HG02588 (cell line): ENCODE measurements around the gene C7.
A peak's percentile ranks its signal among the peaks of the same experiment; 100 is the strongest.
"Not testable (repeated sequence)": the region's sequence is repeated elsewhere in the genome, so short reads cannot be mapped to it uniquely, and the experiment has no call there.

ENCODE experiments used
- ATAC-seq: cut with Tn5 transposase; IDR thresholded peaks from one replicate; pipeline ENCODE4 v1.9.1; 2021; ENCODE audit warnings: mild to moderate bottlenecking, moderate library complexity; ENCODE audit not compliant: unreplicated experiment

Gene C7

DNA sequence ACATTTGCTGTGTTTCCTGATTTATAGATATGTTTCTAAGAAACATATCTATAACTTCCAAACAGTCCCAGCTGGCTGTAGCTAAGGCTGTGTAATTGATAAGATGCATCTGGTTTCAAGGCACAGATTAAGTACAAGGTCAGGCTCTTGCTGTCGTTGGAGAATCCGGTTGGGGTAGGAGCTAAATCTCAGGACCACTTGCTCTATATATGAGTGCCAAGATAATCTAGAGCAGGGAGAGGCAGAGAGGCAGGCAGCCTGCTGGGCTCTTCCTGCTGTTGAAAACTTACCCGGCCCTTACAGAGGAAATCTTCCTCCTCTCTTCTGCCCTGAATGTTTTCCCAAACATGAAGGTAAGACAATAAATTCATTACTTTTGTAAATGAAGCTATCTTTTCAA lies at the start of gene C7:
Gene C7 (plus strand): TSS at position 234 of the 400 bp plus-strand sequence. CDS start 114 bp downstream, at position 348.
- ATAC-seq, result no peak

GRCh38 chr5:40860711-40861110 lies 48.6 kb upstream of the C7 start:
- ATAC-seq, result no peak

DNA sequence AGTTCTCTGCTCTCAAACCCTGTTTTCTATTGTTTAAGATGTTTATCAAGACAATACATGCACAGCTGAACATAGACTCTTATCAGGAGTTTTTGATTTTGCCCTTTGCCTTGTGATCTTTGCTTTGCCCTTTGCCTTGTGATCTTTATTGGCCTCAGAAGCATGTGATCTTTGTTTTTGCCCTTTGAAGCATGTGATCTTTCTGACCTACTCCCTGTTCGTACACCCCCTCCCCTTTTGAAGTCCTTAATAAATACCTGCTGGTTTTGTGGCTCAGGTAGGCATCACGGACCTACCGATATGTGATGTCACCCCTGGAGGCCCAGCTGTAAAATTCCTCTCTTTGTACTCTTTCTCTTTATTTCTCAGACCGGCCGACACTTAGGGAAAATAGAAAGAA lies 44.3 kb upstream of the C7 start:
- not testable (repeated sequence) for ATAC-seq

DNA sequence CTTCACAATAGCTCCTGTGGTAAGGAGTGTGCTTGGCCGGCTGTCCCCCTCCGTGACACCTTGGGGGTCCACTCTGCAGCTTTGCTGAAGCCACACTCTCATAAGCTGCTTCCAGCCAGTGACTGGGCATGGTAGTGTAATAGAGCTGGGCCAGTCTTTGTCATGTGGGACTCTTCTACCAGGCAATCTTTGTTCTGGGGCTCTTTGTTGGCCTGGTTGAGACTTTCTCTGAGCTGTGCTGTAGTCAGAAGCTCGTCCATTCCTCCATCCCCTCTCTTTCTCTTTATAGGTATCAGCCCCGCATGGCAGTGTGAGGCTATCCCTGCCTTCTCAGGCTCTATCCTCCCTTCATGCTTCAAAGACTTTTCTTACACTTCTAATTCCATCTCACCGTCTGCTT lies 42.5 kb upstream of the C7 start:
- ATAC-seq, result no peak

DNA sequence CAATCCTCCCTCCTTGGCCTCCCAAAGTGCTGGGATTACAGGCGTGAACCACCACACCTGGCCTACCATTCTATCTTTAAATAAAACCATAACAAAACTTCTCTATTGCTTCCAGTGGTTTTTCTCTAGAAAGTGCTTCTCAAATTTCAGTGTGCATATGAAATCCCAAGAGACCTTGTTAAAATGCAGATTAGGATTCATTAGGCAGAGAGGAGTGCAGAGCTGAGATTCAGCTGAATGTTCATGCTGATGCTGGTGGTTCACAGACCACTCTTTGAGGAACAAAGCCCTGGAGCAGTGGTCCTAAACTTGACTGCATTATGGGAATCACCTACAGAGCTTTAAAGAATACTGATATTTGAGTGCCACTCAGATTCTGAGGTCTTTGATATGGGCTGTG lies 39.9 kb upstream of the C7 start:
- no peak for ATAC-seq

DNA sequence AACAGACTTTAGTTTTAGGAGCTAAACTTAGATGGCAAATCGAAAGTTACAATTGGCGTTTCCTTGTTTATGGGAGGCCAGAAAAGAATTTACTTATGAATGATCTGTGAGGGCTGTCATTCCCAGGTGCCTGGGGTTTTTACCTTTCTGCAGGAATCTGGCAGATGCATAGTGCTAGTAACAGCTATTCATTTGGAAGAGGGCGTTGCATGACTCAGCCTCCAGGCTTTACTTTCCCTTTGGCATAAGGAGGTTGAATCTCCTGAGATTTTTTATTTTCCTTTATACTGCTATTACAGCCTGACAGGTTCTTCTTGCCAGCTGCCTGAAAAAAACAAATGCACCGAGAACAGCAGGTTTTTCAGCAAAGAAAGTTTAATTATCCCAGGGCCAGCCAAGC lies 38.1 kb upstream of the C7 start:
- no peak for ATAC-seq

- ATAC-seq, result not testable (repeated sequence)
Observed at GRCh38 chr5:40872253-40872652, 37.0 kb upstream of the C7 start.

GRCh38 chr5:40873286-40873880 lies 35.9 kb upstream of the C7 start:
- ATAC-seq, result no peak

DNA sequence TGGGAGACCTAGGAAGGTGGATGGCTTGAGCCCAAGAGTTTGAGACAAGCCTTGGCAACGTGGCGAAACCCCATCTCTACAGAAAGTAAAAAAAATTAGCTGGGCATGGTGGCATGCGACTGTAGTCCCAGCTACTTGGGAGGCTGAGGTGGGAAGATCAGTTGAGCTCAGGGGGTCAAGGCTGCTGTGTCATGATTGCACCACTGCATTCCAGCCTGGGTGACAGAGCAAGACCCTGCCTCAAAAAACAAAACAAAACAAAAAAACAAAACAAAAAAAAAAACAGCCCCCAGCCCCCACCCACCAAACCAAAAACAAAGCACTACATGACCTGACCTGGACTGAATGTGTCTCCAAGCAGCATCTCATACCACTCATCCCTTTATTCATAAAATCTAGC lies 33.3 kb upstream of the C7 start:
- ATAC-seq, result no peak

GRCh38 chr5:40877371-40877988 lies 31.8 kb upstream of the C7 start:
- no peak for ATAC-seq

DNA sequence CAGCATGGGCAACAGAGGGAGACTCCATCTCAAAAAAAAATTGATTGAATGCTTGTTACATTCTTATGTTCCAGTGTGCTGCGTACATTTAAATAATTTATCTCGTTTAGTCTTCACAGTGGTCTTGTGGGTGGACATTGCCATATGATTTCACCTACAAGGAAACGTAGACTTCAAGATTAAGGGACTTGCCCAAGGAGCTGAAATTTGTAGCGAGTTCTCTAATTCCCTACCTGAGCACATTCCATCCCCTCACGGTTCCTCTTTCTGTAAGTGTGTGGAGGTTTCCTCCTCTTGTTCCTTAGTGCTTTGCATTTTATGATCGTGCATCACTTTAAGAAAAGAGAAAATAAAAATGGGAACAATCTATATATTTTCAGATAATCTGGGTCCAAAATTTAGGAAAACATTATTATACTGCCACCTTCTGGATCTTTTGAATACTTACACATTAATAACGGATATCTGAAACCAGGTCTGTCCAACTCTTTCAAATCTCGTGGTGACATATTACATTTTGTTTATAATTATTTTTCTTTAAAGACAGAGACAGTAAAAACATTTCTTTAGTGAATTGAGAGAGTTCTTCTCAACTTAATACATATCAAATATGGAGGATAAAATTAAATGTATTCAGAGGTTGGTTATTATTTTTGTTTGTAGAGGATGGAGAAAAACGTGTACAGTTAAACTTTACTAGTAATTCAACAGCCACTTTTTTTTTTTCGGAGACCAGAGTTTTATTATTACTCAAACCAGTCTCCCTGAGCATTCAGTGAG lies 29.9 kb upstream of the C7 start:
- no peak for ATAC-seq

GRCh38 chr5:40882291-40882690 lies 27.0 kb upstream of the C7 start:
- no peak for ATAC-seq

DNA sequence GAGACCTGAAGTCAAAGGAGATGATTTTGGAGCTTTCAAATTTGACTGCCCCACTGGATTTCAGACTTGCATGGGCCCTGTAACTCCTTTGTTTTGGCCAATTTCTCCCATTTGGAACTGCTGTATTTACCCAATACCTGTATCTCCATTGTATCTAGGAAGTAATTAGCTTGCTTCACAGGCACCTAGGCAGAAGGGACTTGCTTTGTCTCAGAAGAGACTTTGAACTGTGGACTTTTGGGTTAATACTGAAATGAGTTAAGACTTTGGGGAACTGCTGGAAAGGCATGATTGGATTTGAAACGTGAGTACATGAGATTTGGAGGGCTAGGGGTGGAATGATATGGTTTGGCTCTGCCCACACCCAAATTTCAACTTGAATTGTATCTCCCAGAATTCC lies 26.2 kb upstream of the C7 start:
- ATAC-seq, result not testable (repeated sequence)

DNA sequence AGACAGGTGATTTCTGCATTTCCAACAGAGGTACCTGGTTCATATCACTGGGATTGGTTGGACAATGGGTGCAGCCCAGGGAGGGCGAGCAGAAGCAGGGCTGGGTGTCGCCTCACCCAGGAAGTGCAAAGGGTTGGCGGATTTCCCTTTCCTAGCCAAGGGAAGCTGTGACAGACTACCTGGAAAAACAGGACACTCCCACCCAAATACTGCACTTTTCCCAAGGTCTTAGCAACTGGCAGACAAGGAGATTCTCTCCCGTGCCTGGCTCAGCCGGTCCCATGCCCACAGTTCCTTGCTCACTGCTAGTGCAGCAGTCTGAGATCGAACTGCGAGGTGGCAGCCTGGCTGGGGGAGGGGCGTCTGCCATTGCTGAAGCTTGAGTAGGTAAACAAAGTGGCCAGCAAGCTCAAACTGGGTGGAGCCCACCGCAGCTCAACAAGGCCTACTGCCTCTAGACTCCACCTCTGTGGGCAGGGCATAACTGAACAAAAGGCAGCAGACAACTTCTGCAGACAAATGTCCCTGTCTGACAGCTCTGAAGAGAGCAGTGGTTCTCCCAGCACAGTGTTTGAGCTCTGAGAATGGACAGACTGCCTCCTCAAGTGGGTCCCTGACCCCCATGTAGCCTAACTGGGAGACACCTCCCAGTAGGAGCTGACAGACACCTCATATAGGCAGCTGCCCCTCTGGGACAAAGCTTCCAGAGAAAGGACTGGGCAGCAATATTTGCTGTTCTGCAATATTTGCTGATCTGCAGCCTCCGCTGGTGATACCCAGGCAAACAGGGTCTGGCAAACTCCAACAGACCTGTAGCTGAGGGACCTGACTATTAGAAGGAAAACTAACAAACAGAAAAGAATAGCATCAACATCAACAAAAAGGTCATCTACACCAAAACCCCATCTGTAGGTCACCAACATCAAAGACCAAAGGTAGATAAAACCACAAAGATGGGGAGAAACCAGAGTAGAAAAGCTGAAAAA lies 13.6 kb upstream of the C7 start:
- not testable (repeated sequence) for ATAC-seq

DNA sequence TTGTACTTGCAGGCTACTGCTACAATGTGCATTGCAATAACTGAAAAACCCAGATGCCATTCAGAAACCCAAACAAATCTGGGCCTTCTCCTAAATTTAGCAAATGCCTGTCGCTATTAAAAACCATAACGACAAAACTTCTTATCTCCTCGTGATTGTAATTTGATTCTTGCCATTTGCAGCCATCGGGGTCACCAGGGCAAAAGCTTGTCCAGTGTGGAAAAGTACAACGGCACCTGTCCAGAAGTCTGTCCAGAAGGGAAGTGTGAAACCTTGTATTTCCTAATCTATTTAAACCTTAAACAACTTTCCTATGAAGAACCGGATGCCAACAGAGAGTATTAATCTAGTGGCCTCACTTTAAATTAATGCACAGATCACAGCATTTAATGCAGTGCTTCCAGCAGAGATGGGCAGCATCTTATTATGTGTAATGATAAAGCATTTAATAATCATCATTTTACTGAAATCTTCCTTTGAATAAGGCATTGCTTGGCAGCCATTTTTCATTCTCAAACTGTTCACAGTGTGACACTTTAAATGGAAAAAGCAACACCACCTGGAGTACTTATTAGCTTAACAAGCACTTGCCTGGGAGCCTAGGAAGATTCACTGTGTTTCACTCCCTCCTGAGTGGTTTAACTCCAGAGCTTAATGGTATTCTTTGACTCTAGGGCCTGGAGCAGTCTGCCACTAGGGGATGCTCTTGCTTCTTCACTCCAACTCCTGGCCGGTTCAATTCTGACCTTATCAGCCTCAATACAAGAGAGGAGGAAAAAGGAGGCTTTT lies 4.9 kb upstream of the C7 start:
- peak; percentile 90 for ATAC-seq

- no peak for ATAC-seq
Observed at GRCh38 chr5:40904994-40905306, 4.3 kb upstream of the C7 start.

DNA sequence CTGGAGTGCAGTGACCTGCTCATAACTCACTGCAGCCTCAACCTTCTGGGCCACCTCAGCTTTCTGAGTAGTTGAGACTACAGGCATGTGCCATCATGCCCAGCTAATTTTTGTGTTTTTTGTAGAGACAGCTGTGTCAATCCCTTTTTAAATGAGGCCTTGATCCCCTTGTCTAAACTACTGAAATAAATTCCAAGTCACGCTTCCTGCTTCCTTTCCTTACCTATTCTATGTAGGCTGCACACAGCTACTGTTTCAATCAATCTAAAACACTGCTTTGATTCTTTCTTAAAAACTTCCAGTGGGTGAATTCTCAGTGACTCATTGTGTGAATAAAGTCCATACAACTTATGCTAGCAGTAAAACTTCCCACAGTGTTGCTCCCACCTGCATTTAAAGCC lies 2.9 kb upstream of the C7 start:
- no peak for ATAC-seq

DNA sequence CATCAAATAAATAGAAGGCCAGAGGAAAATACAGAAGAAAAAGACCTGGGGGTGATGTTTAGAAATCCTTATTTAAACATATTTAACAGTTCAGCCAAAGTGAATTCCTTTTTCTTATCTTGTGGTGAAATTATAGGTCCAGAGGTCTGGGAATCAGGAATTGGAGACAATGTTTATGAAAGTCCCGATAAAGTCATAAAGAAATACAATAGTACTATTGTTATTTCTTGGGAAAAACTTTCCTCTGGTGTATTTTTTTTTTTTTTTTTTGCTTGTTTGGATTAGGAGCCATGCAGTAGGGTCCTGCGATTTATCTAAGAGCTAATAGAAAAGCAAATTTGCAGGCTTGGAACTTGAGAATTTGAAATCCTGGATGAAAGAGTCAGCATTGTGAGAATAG lies 426 bp downstream of the C7 start:
- no peak for ATAC-seq

GRCh38 chr5:40911266-40911665 lies 2.0 kb downstream of the C7 start:
- no peak for ATAC-seq

DNA sequence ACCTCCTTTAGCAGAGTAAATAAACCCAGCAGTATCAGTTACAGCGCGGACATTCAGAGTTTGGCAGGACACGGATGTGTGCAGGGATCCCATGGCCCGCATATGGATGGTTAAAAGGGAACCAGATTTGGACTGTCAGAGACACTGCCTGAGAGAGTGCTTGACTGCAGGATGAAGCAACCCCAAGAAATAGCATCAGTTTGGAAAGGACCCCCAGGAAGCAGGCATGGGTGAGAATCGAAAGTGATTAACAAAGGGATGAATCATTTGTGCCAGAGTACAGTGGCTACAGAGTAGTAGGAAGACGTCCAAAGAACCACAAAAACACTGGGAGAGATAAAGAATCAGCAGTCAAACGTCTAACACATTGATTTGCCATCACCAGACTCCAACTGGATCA lies 5.5 kb downstream of the C7 start:
- ATAC-seq, result no peak
